CD4-positive, CD25-positive, alpha-beta regulatory T cell (primary cell): ENCODE results near the gene OR4C12. TPM values are rescaled to one million over a fixed set of nuclear protein-coding genes. Genes with fewer than 3 reads are reported as not detected.
"Not testable (repeated sequence)": the region's sequence is repeated elsewhere in the genome, so short reads cannot be mapped to it uniquely, and the experiment has no call there.

Experiments used
- ATAC-seq, 2 donors: fragments of 150-1000 bp; cut with Tn5 transposase; one replicate each; pipeline ENCODE4 v1.10.0; 2021; ENCODE audit warnings: low read depth in 2 of 2, moderate number of reproducible peaks in 2 of 2, moderate library complexity in 1 of 2
- DNase-seq, 3 donors: peaks; one replicate each; pipeline versions ENCODE4 v3.0.0 to v3.0.0-alpha.2; 2012 to 2022; ENCODE audit warnings: mixed read lengths in 1 of 3
- H3K27ac ChIP-seq: one replicate; pipeline ENCODE4 v1.7.0; 2013; ENCODE audit warnings: mild to moderate bottlenecking, low read length; ENCODE audit not compliant: insufficient read depth, poor library complexity, severe bottlenecking
- H3K27me3 ChIP-seq: one replicate; pipeline ENCODE4 v1.7.0; 2013; ENCODE audit warnings: low read length; ENCODE audit not compliant: control insufficient read depth, insufficient read depth
- H3K36me3 ChIP-seq: one replicate; pipeline ENCODE4 v1.7.0; 2013; ENCODE audit warnings: mild to moderate bottlenecking, low read length, moderate library complexity; ENCODE audit not compliant: control insufficient read depth, insufficient read depth
- H3K4me1 ChIP-seq: 2 replicates; pipeline ENCODE4 v1.7.0; 2013; ENCODE audit warnings: mild to moderate bottlenecking, low read length; ENCODE audit not compliant: insufficient read depth, control insufficient read depth, poor library complexity, severe bottlenecking
- H3K4me3 ChIP-seq: one replicate; pipeline ENCODE4 v1.7.0; 2013; ENCODE audit warnings: low read depth, mild to moderate bottlenecking, low read length, moderate library complexity
- H3K9me3 ChIP-seq, 2 experiments: 1 replicate in 1 of 2; 2 replicates in 1 of 2; pipeline ENCODE4 v1.7.0; 2013; ENCODE audit warnings: low read length in 2 of 2, mild to moderate bottlenecking in 1 of 2, moderate library complexity in 1 of 2; ENCODE audit not compliant: control insufficient read depth in 2 of 2
- H3K27ac Mint-ChIP-seq, 3 donors: one replicate each; pipeline ENCODE4 v1.8.0; 2020 to 2022; ENCODE audit warnings: mild to moderate bottlenecking in 3 of 3, mixed read lengths in 3 of 3, moderate library complexity in 2 of 3
- H3K27me3 Mint-ChIP-seq: one replicate; pipeline ENCODE4 v1.8.0; 2022; ENCODE audit warnings: mild to moderate bottlenecking, mixed read lengths
- H3K36me3 Mint-ChIP-seq: one replicate; pipeline ENCODE4 v1.8.0; 2020; ENCODE audit warnings: mixed read lengths
- H3K4me1 Mint-ChIP-seq, 4 donors: one replicate each; pipeline ENCODE4 v1.8.0; 2020 to 2022; ENCODE audit warnings: mixed read lengths in 4 of 4, mild to moderate bottlenecking in 1 of 4
- H3K4me3 Mint-ChIP-seq, 4 donors: one replicate each; pipeline ENCODE4 v1.8.0; 2020 to 2022; ENCODE audit warnings: mild to moderate bottlenecking in 4 of 4, mixed read lengths in 4 of 4, moderate library complexity in 3 of 4
- H3K9me3 Mint-ChIP-seq, 7 donors: one replicate each; pipeline ENCODE4 v1.8.0; 2020 to 2022; ENCODE audit warnings: mixed read lengths in 7 of 7, mild to moderate bottlenecking in 3 of 7, moderate library complexity in 2 of 7
- polyA plus RNA-seq, 4 donors: library from polyadenylated mRNA; unstranded; fragments of 300-500 nt; fragmentation: Illumina TruSeq; gene quantifications; one replicate each; pipeline ENCODE4 v1.2.3, GENCODE V29; 2021
- total RNA-seq: library from RNA; stranded (reverse); gene quantifications from one replicate; pipeline ENCODE4 v1.2.3, GENCODE V29; 2022

The OR4C12 gene
- total RNA-seq (not detected), polyA plus RNA-seq (not detected)

DNA sequence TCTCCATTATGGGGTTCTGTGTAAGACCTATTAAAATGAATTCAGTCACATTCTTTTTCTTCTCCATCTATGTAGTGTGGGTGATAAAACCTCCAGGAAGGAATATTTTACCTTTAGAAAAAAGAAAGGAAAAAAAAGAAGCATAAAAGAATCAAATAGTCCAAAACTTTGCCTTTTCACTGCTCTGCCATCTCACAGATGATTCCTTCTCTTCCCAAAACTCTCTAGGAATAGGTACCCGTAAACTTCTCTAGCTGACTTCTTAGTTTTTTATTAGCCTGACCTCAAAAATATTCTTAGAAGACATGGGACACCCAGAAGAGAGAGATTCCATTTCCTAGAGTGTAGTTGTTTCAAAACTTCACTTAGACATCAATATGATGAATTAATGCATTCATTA, at the start of gene OR4C12:
OR4C12 (minus strand) TSS at position 101 of the 400 bp plus-strand sequence; CDS start at position 67, 34 bp downstream.
- not testable (repeated sequence) for H3K4me1 Mint-ChIP-seq, H3K36me3 ChIP-seq, H3K4me1 ChIP-seq, ATAC-seq, H3K4me3 Mint-ChIP-seq, H3K9me3 ChIP-seq, H3K27me3 Mint-ChIP-seq, H3K27ac Mint-ChIP-seq, H3K27ac ChIP-seq, H3K36me3 Mint-ChIP-seq, DNase-seq, H3K27me3 ChIP-seq, H3K4me3 ChIP-seq
- peaks cover 0 to 17% (median 6%) of the 10 kb centered on the region in 7 donors for H3K9me3 Mint-ChIP-seq

DNA sequence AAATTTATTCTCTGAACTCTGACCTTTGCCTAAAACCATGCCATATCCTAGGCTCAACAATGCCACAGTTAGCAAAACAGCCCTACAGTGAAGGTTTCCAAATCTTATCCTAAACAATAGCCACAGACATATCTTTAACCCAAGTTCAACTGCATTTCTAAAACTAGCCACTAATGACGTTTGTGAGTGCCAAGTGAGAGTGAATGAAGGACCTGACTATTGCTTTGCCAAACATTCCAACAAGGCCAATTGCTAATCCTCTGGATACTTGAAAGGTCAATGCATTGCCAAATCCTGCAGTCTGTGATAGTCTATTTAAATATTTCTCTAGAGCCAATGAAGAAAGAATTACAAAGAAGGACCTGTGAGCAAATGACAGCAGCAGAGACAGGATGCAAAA, 47.9 kb upstream of the OR4C12 start:
- H3K4me3 ChIP-seq, result no peak overlapping the region
- DNase-seq (no peak), ATAC-seq (no peak)
- no peaks in the 10 kb centered on the region for H3K27me3 ChIP-seq
- H3K4me1 ChIP-seq, result no peaks in the 10 kb centered on the region
- no peak overlapping the region for H3K27ac ChIP-seq
- peaks cover 5 to 27% (median 14%) of the 10 kb centered on the region in 7 donors for H3K9me3 Mint-ChIP-seq
- no peak overlapping the region for H3K4me3 Mint-ChIP-seq
- H3K36me3 ChIP-seq, result no peaks in the 10 kb centered on the region
- no peaks in the 10 kb centered on the region for H3K27me3 Mint-ChIP-seq
- H3K4me1 Mint-ChIP-seq, result no peaks in the 10 kb centered on the region
- peaks cover 0 to 19% of the 10 kb centered on the region in 2 experiments for H3K9me3 ChIP-seq
- no peak overlapping the region for H3K27ac Mint-ChIP-seq
- H3K36me3 Mint-ChIP-seq, result no peaks in the 10 kb centered on the region

DNA sequence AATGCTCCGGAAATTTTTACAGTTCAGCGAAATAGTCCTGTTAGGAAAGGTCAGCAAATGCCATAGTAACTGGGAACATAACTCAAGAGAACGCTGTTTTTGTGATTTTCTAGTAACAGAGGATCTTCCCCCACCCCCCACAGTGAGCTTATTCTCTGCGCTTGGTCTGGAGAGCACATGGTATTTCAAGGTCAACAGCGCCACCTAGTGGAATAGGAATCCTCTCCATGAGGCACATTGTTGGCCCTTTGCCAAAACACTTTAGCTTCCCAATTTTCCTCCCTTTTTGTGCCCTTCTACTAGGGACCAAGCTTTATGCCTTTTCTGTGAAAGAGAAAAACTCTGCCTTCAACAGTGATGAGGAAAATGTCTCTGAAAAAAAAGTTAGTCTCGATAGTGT, 13.2 kb upstream of the OR4C12 start:
- DNase-seq (peak in 1 of 3 donors; percentile 48), ATAC-seq (no peak)
- Histone ChIP-seq H3K4me1 (no peaks in the 10 kb centered on the region), H3K9me3 (no peaks in the 10 kb centered on the region), H3K4me3 (no peak overlapping the region), H3K36me3 (no peaks in the 10 kb centered on the region), H3K27ac (no peak overlapping the region), H3K27me3 (no peaks in the 10 kb centered on the region)
- H3K36me3 Mint-ChIP-seq, result no peaks in the 10 kb centered on the region
- no peak overlapping the region for H3K27ac Mint-ChIP-seq
- no peaks in the 10 kb centered on the region for H3K4me1 Mint-ChIP-seq
- peaks cover 1 to 9% (median 4%) of the 10 kb centered on the region in 7 donors for H3K9me3 Mint-ChIP-seq
- H3K4me3 Mint-ChIP-seq, result no peak overlapping the region
- no peaks in the 10 kb centered on the region for H3K27me3 Mint-ChIP-seq

DNA sequence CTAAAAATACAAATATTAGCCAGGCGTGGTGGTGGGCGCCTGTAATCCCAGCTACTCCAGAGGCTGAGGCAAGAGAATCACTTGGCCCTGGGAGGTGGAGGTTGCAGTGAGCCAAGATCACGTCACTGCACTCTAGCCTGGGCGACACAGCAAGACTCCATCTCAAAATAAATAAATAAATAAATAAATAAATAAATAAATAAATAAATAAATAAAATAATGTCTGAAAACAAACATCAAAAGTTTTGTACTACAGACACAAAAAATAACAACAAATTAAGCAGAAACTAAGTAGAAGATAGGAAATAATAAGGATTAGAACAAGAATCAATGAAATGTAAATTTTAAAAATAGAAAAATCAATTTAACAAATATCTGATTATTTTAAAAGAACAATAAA, 8.9 kb downstream of the OR4C12 start:
- not testable (repeated sequence) for H3K9me3 ChIP-seq, H3K27ac ChIP-seq, H3K4me3 ChIP-seq, H3K4me1 ChIP-seq, H3K27me3 Mint-ChIP-seq, H3K36me3 ChIP-seq, H3K4me1 Mint-ChIP-seq, H3K27me3 ChIP-seq, H3K4me3 Mint-ChIP-seq, H3K36me3 Mint-ChIP-seq, ATAC-seq, H3K9me3 Mint-ChIP-seq, DNase-seq, H3K27ac Mint-ChIP-seq

DNA sequence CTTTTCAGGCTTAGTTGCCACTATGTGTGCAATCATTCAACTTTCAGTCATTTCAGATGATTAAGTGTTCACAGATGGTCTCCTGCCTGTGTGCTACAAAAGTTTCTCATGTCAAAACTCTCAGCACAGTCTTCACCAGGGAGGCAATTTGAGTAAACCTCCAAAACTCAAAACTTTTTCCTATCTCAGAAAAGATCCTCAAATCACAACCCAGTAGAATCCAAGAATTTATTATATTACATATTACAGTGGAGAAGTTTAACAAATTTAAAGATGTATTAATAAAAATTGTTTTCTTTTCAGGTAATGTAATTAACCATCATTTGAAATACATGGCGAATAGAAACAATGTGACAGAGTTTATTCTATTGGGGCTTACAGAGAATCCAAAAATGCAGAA, 30.2 kb downstream of the OR4C12 start, which contains the start of gene OR4C13:
OR4C13 (plus strand) TSS at position 301 of the 400 bp plus-strand sequence; CDS start at position 333, 32 bp downstream.
- no peak within 1 kb of the TSS for H3K4me3 Mint-ChIP-seq
- H3K4me1 ChIP-seq, result no peaks in the 10 kb centered on the region
- no peak for DNase-seq
- H3K4me3 ChIP-seq, result no peak within 1 kb of the TSS
- no peak within 1 kb of the TSS for H3K27ac Mint-ChIP-seq
- H3K27ac ChIP-seq, result no peak within 1 kb of the TSS
- no peaks in the 10 kb centered on the region for H3K27me3 Mint-ChIP-seq
- no peaks in the 10 kb centered on the region for H3K4me1 Mint-ChIP-seq
- H3K36me3 ChIP-seq, result no peaks in the 10 kb centered on the region
- H3K36me3 Mint-ChIP-seq, result no peaks in the 10 kb centered on the region
- H3K9me3 ChIP-seq, result no peaks in the 10 kb centered on the region
- no peak for ATAC-seq
- no peaks in the 10 kb centered on the region for H3K27me3 ChIP-seq
- peaks cover 0 to 22% (median 5%) of the 10 kb centered on the region in 7 donors for H3K9me3 Mint-ChIP-seq

DNA sequence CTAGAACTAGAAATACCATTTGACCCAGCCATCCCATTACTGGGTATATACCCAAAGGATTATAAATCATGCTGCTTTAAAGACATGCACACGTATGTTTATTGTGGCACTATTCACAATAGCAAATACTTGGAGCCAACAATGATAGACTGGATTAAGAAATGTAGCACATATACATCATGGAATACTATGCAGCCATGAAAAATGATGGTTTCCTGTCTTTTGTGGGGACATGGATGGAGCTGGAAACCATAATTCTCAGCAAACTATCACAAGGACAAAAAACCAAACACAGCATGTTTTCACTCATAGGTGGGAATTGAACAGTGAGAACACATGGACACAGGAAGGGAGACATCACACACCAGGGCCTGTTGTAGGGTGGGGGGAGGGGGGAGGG, 33.6 kb downstream of the OR4C12 start:
- not testable (repeated sequence) for DNase-seq, H3K27ac Mint-ChIP-seq, ATAC-seq, H3K36me3 ChIP-seq, H3K9me3 ChIP-seq, H3K27me3 ChIP-seq, H3K4me3 Mint-ChIP-seq, H3K27me3 Mint-ChIP-seq, H3K4me1 Mint-ChIP-seq, H3K36me3 Mint-ChIP-seq, H3K4me3 ChIP-seq, H3K4me1 ChIP-seq, H3K27ac ChIP-seq
- H3K9me3 Mint-ChIP-seq, result peaks cover 1 to 28% (median 5%) of the 10 kb centered on the region in 7 donors

Other genes with a start within 250 kb of the OR4C12 start
- not detected for gene OR4C13, start 30.1 kb downstream of the OR4C12 start, total RNA-seq
- not detected for gene OR4C13, start 30.1 kb downstream of the OR4C12 start, polyA plus RNA-seq
- gene OR4C45, start 50.3 kb upstream of the OR4C12 start, total RNA-seq, result not detected
- not detected for gene OR4C45, start 50.3 kb upstream of the OR4C12 start, polyA plus RNA-seq